WTC11 (cell line): ENCODE data around the gene GYPA. TPM values are rescaled to one million over a fixed set of nuclear protein-coding genes. Genes with fewer than 3 reads are reported as not detected.

Experiments used
- ATAC-seq: fragments of 200-7000 bp; cut with Tn5 transposase; 2 replicates; pipeline ENCODE4 v1.10.0; 2021; ENCODE audit warnings: mild to moderate bottlenecking, moderate library complexity
- CTCF ChIA-PET: fragments of 300-600 bp; sonication (Branson Sonifier 250); formaldehyde crosslinking; loops from one replicate; lab custom pipeline; 2021; ENCODE audit warnings: antibody characterized with exemption; lab: Charles Lee
- POLR2A ChIA-PET: fragments of 350-600 bp; sonication (Branson Sonifier 250); formaldehyde crosslinking; loops from one replicate; lab custom pipeline; 2021; ENCODE audit warnings: antibody characterized with exemption; lab: Charles Lee
- DNase-seq: peaks from one replicate; pipeline ENCODE4 v3.0.0; 2021; ENCODE audit warnings: low spot score
- H3K27ac Mint-ChIP-seq: 2 replicates; pipeline ENCODE4 v1.8.0; 2021; ENCODE audit warnings: mixed read lengths
- H3K27me3 Mint-ChIP-seq: 2 replicates; pipeline ENCODE4 v1.8.0; 2021; ENCODE audit warnings: low read depth, mild to moderate bottlenecking, moderate library complexity, mixed read lengths
- H3K36me3 Mint-ChIP-seq: 2 replicates; pipeline ENCODE4 v1.8.0; 2021; ENCODE audit warnings: mixed read lengths
- H3K4me1 Mint-ChIP-seq: 2 replicates; pipeline ENCODE4 v1.8.0; 2022; ENCODE audit warnings: mixed read lengths
- H3K4me3 Mint-ChIP-seq: 2 replicates; pipeline ENCODE4 v1.8.0; 2021; ENCODE audit warnings: mild to moderate bottlenecking, moderate library complexity, mixed read lengths
- H3K9me3 Mint-ChIP-seq: 2 replicates; pipeline ENCODE4 v1.8.0; 2021; ENCODE audit warnings: mixed read lengths
- CREM ChIP-seq: sonication (generic); formaldehyde crosslinking; IDR thresholded peaks from 2 replicates; pipeline ENCODE4 v1.8.1; 2022; ENCODE audit warnings: mild to moderate bottlenecking, missing genetic modification reagents, moderate library complexity
- E2F1 ChIP-seq: sonication (generic); formaldehyde crosslinking; IDR thresholded peaks from 2 replicates; pipeline ENCODE4 v1.8.0; 2022; ENCODE audit warnings: mild to moderate bottlenecking, missing genetic modification reagents
- HMGA2 ChIP-seq: fragments of 250-450 bp; sonication (Bioruptor Pico); IDR thresholded peaks from 2 replicates; pipeline ENCODE4 v1.4.0; 2021; ENCODE audit warnings: mild to moderate bottlenecking, moderate library complexity
- IRF2 ChIP-seq: sonication (generic); formaldehyde crosslinking; IDR thresholded peaks from 2 replicates; pipeline ENCODE4 v1.8.0; 2022; ENCODE audit warnings: low read depth, missing genetic modification reagents, borderline replicate concordance
- KAT7 ChIP-seq: sonication (generic); formaldehyde crosslinking; IDR thresholded peaks from 2 replicates; pipeline ENCODE4 v1.8.1; 2023; ENCODE audit warnings: missing genetic modification reagents, mild to moderate bottlenecking, borderline replicate concordance
- MAX ChIP-seq: sonication (generic); formaldehyde crosslinking; IDR thresholded peaks from 2 replicates; pipeline ENCODE4 v1.8.0; 2022; ENCODE audit warnings: mild to moderate bottlenecking, missing genetic modification reagents
- SOX15 ChIP-seq: fragments of 250-450 bp; sonication (Bioruptor Pico); IDR thresholded peaks from 2 replicates; pipeline ENCODE4 v1.9.0; 2021; ENCODE audit warnings: mild to moderate bottlenecking
- TEAD1 ChIP-seq: sonication (generic); formaldehyde crosslinking; IDR thresholded peaks from 2 replicates; pipeline ENCODE4 v1.8.0; 2022; ENCODE audit warnings: mild to moderate bottlenecking, missing genetic modification reagents
- TEAD4 ChIP-seq: sonication (generic); formaldehyde crosslinking; IDR thresholded peaks from 2 replicates; pipeline ENCODE4 v1.8.0; 2022; ENCODE audit warnings: mild to moderate bottlenecking, missing genetic modification reagents
- ZBTB21 ChIP-seq: sonication (generic); formaldehyde crosslinking; IDR thresholded peaks from 2 replicates; pipeline ENCODE4 v1.8.1; 2023; ENCODE audit warnings: mild to moderate bottlenecking, missing genetic modification reagents, borderline replicate concordance
- ZNF232 ChIP-seq: sonication (generic); formaldehyde crosslinking; IDR thresholded peaks from 2 replicates; pipeline ENCODE4 v1.8.0; 2022; ENCODE audit warnings: mild to moderate bottlenecking, missing genetic modification reagents
- ZNF281 ChIP-seq: sonication (generic); formaldehyde crosslinking; IDR thresholded peaks from 2 replicates; pipeline ENCODE4 v1.8.0; 2023; ENCODE audit warnings: mild to moderate bottlenecking, missing genetic modification reagents
- ZNF416 ChIP-seq: fragments of 250-450 bp; sonication (Bioruptor Pico); IDR thresholded peaks from 2 replicates; pipeline ENCODE4 v1.9.0; 2021; ENCODE audit warnings: mild to moderate bottlenecking, inconsistent platforms
- total RNA-seq: library from RNA; stranded (reverse); gene quantifications from 3 replicates; pipeline ENCODE4 v1.2.3, GENCODE V29; 2021
- TF ChIP-seq, protein P1 (sequence below): fragments of 250-450 bp; sonication (Bioruptor Pico); IDR thresholded peaks from 2 replicates; pipeline ENCODE4 v2.1.2; 2022; ENCODE audit warnings: mild to moderate bottlenecking, moderate library complexity
- TF ChIP-seq, protein P2 (sequence below): fragments of 200-600 bp; IDR thresholded peaks from 2 replicates; pipeline ENCODE4 v1.8.0; 2022; ENCODE audit warnings: antibody characterized with exemption
- TF ChIP-seq, protein P3 (sequence below): sonication (generic); formaldehyde crosslinking; conservative IDR thresholded peaks from 2 replicates; pipeline ENCODE4 v1.8.1; 2023; ENCODE audit warnings: mild to moderate bottlenecking, low read depth, missing genetic modification reagents, moderate library complexity
- TF ChIP-seq, protein P4 (sequence below): sonication (generic); formaldehyde crosslinking; IDR thresholded peaks from 2 replicates; pipeline ENCODE4 v1.8.1; 2022; ENCODE audit warnings: missing genetic modification reagents, borderline replicate concordance
- TF ChIP-seq, protein P5 (sequence below): sonication (generic); formaldehyde crosslinking; IDR thresholded peaks from 2 replicates; pipeline ENCODE4 v1.8.1; 2023; ENCODE audit warnings: mild to moderate bottlenecking, moderate library complexity, missing genetic modification reagents

The GYPA gene
- total RNA-seq, 1 experiment from 2014 or later: 0.09 TPM

- no peak for TF ChIP-seq IRF2 (CRISPR knock-in tag)
- TF ChIP-seq, protein P1, sequence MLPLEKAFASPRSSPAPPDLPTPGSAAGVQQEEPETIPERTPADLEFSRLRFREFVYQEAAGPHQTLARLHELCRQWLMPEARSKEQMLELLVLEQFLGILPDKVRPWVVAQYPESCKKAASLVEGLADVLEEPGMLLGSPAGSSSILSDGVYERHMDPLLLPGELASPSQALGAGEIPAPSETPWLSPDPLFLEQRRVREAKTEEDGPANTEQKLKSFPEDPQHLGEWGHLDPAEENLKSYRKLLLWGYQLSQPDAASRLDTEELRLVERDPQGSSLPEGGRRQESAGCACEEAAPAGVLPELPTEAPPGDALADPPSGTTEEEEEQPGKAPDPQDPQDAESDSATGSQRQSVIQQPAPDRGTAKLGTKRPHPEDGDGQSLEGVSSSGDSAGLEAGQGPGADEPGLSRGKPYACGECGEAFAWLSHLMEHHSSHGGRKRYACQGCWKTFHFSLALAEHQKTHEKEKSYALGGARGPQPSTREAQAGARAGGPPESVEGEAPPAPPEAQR (CRISPR knock-in tag): no peak
- TF ChIP-seq, protein P2, sequence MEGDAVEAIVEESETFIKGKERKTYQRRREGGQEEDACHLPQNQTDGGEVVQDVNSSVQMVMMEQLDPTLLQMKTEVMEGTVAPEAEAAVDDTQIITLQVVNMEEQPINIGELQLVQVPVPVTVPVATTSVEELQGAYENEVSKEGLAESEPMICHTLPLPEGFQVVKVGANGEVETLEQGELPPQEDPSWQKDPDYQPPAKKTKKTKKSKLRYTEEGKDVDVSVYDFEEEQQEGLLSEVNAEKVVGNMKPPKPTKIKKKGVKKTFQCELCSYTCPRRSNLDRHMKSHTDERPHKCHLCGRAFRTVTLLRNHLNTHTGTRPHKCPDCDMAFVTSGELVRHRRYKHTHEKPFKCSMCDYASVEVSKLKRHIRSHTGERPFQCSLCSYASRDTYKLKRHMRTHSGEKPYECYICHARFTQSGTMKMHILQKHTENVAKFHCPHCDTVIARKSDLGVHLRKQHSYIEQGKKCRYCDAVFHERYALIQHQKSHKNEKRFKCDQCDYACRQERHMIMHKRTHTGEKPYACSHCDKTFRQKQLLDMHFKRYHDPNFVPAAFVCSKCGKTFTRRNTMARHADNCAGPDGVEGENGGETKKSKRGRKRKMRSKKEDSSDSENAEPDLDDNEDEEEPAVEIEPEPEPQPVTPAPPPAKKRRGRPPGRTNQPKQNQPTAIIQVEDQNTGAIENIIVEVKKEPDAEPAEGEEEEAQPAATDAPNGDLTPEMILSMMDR: no peak
- TF ChIP-seq ZNF232: no peak
- no peak for TF ChIP-seq TEAD4 (CRISPR knock-in tag)
- TF ChIP-seq ZBTB21: no peak
- TF ChIP-seq, protein P3, sequence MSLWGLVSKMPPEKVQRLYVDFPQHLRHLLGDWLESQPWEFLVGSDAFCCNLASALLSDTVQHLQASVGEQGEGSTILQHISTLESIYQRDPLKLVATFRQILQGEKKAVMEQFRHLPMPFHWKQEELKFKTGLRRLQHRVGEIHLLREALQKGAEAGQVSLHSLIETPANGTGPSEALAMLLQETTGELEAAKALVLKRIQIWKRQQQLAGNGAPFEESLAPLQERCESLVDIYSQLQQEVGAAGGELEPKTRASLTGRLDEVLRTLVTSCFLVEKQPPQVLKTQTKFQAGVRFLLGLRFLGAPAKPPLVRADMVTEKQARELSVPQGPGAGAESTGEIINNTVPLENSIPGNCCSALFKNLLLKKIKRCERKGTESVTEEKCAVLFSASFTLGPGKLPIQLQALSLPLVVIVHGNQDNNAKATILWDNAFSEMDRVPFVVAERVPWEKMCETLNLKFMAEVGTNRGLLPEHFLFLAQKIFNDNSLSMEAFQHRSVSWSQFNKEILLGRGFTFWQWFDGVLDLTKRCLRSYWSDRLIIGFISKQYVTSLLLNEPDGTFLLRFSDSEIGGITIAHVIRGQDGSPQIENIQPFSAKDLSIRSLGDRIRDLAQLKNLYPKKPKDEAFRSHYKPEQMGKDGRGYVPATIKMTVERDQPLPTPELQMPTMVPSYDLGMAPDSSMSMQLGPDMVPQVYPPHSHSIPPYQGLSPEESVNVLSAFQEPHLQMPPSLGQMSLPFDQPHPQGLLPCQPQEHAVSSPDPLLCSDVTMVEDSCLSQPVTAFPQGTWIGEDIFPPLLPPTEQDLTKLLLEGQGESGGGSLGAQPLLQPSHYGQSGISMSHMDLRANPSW (CRISPR knock-in tag): no peak
- TF ChIP-seq CREM (CRISPR knock-in tag): no peak
- TF ChIP-seq, protein P4, sequence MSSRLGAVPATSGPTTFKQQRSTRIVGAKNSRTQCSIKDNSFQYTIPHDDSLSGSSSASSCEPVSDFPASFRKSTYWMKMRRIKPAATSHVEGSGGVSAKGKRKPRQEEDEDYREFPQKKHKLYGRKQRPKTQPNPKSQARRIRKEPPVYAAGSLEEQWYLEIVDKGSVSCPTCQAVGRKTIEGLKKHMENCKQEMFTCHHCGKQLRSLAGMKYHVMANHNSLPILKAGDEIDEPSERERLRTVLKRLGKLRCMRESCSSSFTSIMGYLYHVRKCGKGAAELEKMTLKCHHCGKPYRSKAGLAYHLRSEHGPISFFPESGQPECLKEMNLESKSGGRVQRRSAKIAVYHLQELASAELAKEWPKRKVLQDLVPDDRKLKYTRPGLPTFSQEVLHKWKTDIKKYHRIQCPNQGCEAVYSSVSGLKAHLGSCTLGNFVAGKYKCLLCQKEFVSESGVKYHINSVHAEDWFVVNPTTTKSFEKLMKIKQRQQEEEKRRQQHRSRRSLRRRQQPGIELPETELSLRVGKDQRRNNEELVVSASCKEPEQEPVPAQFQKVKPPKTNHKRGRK (CRISPR knock-in tag): no peak
- TF ChIP-seq HMGA2 (CRISPR knock-in tag): no peak
- TF ChIP-seq, all 79 proteins: peak for 0
Measured at GRCh38 chr4:144179152-144179739, 38.7 kb upstream of the GYPA start (continued).

DNA sequence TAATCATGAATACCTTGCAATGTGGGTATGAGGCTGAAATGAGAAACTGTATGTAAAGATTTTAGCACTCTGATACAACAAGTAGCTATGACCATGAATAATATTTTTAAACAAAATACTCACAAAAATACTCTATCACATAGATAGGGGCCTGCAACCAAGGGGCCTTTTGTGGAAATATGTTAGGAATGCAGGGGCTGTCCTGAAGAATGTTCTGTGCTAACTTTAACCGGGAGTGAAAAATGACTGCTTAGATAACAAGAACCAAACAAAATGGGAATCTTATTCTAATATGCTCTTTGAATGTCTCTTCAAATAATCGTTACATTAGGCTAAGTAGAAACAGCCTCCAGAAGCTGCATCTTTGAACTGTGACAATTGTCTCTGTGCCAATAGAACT lies 37.9 kb upstream of the GYPA start:
- Mint-ChIP-seq H3K36me3 (no peaks in the 10 kb centered on the region), H3K4me3 (no peak overlapping the region), H3K4me1 (peaks cover 17% of the 10 kb centered on the region), H3K27ac (no peak overlapping the region), H3K9me3 (no peaks in the 10 kb centered on the region), H3K27me3 (no peaks in the 10 kb centered on the region)
- ChIA-PET CTCF (interaction anchor here (0.6 to 1.3 kb wide), 2 partner anchors 394 to 1183 kb away, joined by 3 read pairs; no protein-coding TSS in a partner anchor), POLR2A (no interaction called here)
- ATAC-seq (peak; percentile 66), DNase-seq (no peak)
- TF ChIP-seq TEAD1: no peak
- no peak for TF ChIP-seq KAT7 (CRISPR knock-in tag)
- TF ChIP-seq, protein P5, sequence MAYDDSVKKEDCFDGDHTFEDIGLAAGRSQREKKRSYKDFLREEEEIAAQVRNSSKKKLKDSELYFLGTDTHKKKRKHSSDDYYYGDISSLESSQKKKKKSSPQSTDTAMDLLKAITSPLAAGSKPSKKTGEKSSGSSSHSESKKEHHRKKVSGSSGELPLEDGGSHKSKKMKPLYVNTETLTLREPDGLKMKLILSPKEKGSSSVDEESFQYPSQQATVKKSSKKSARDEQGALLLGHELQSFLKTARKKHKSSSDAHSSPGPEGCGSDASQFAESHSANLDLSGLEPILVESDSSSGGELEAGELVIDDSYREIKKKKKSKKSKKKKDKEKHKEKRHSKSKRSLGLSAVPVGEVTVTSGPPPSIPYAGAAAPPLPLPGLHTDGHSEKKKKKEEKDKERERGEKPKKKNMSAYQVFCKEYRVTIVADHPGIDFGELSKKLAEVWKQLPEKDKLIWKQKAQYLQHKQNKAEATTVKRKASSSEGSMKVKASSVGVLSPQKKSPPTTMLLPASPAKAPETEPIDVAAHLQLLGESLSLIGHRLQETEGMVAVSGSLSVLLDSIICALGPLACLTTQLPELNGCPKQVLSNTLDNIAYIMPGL: no peak

DNA sequence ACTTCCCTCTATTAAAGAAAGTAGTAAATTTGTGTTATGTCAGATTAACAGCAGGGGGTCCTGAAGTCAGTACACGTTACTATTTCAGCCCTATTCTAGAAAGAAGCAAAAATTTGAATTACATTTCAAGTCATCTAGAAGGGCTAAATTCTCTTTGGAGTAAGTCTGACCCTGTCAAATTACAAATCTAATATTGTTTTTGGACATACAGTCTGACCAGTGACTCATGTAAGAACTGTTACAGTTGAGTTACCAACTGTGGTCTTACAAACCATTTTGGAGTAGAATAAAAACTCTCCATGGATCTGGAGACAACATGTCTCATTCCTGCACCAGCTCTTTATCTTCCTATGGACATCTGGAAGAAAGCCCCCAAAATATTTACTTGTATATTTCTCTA lies 36.0 kb upstream of the GYPA start:
- ATAC-seq (no peak), DNase-seq (no peak)
- Mint-ChIP-seq H3K4me3 (no peak overlapping the region), H3K9me3 (no peaks in the 10 kb centered on the region), H3K4me1 (peaks cover 17% of the 10 kb centered on the region), H3K27me3 (no peaks in the 10 kb centered on the region), H3K36me3 (no peaks in the 10 kb centered on the region), H3K27ac (no peak overlapping the region)
- ChIA-PET CTCF (no interaction called here), POLR2A (no interaction called here)
- TF ChIP-seq ZNF281: no peak
- TF ChIP-seq E2F1 (CRISPR knock-in tag): no peak
- TF ChIP-seq MAX (CRISPR knock-in tag): no peak
- TF ChIP-seq ZNF416 (CRISPR knock-in tag): no peak
- no peak for TF ChIP-seq SOX15 (CRISPR knock-in tag)
